Stimulated activated CD8-positive, alpha-beta memory T cell treated with anti-CD3 and anti-CD28 coated beads, Interleukin-7, amount 100 ng/mL, for 1 hour (primary cell): ENCODE measurements around the gene HPSE2.
"Not testable (repeated sequence)": the region's sequence is repeated elsewhere in the genome, so short reads cannot be mapped to it uniquely, and the experiment has no call there.

Experiments
- DNase-seq, 2 donors: peaks; one replicate each; pipeline ENCODE4 v3.0.0-alpha.2; 2020; ENCODE audit warnings: low read depth in 2 of 2

The HPSE2 gene

DNA sequence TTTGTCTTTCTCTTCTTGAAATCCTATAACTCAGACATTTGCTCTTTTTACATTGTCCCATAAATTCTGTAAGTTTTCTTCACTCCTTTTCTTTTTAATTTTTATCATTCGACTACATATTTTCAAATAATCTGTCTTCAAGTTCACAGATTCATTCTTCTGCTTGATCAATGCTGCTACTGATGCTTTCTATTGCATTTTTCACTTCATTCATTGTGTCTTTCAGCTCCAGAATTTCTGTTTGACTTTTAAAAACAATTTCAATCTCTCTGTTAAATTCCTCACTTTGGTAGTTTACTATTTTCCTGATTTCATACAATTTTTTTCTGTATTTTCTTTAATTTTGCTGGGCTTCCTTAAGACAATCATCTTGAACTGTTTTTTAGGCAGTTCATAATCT lies 230.4 kb downstream of the HPSE2 start:
- DNase-seq: no peak

DNA sequence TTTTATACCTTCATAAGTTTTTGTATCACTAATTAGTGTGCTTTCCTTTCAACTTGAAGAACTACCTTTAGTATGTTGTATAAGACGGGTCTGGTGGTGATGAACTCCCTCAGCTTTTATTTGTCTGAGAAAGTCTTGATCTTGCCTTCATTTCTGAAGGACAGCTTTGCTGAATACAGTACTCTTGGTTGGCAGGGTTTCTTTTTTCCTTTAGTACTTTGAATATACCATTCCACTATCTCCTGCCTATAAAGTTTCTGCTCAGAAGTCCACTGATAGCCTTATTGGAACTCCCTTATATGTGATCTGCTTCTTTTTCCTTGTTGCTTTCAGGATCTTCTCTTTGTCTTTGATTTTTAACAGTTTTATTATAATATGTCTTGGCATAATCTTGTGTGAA lies 230.9 kb downstream of the HPSE2 start:
- DNase-seq: no peak

DNA sequence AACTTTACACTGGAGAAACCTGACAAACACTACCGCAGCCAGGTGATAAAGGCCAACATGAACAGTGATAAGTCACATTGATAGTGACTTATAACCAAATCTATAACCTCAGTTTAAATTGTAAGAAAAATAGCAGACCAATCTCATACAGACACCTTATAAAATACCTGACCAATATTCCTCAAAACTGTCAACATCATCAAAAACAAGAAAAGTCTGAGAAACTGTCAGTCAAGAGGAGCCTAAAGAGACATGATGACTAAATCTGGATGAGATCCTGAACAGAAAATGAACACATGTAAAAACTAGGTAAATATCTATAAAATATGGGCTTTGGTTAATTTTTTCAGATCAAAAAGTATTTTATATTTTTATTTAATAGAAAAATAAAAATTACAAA lies 233.3 kb downstream of the HPSE2 start:
- no peak for DNase-seq

DNA sequence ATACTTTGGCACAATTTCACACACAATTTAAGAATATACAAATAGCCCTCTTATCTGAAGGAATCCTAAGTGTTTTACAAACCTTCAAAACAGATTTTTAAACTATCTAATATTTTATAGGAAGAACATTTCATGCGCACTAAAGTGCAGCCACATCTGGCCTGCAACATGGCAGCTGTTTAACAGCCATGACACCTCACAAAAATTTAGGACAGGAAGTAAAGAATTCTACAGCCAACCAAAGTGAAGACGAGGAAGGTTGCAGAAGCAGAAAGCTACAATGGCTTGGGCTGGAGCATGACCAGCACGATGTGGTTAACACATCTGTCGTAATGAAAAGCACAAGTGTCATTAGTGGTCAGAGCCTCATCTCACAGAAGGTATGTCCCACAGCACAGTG lies 238.1 kb downstream of the HPSE2 start:
- no peak for DNase-seq

GRCh38 chr10:98994030-98994429 lies 241.6 kb downstream of the HPSE2 start:
- DNase-seq: no peak

DNA sequence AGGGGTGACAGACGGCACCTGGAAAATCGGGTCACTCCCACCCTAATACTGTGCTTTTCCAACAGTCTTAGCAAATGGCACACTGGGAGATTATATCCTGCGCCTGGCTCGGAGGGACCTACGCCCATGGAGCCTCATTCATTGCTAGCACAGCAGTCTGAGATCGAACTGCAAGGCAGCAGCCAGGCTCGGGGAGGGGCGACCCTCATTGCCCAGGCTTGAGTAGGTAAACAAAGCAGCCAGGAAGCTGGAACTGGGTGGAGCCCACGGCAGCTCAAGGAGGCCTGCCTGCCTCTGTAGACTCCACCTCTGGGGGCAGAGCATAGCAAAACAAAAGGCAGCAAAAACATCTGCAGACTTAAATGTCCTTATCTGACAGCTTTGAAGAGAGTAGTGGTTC lies 251.9 kb downstream of the HPSE2 start:
- DNase-seq: not testable (repeated sequence)

GRCh38 chr10:98980353-98980752 lies 255.3 kb downstream of the HPSE2 start:
- DNase-seq: no peak

GRCh38 chr10:98971464-98971863 lies 264.2 kb downstream of the HPSE2 start:
- DNase-seq: no peak

DNA sequence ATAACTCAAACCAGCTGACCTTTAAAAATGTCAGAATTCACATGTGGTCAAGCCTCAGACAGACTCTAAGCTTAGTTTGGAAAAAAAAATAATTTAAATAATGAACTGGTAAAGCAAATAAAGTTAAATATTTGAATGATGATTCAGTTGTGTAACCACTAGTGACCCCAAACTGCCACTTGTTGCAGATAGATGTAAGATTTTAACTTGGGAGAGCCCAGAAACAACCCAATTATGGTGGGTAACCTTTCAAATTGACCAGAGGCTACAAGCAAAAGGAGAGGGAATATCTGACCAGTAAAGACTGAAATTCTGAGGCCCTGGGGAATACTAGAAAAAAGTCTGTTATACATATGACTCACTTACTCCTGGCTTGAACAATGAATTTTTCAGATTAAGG lies 268.1 kb downstream of the HPSE2 start:
- DNase-seq: no peak

GRCh38 chr10:98963608-98964007 lies 272.0 kb downstream of the HPSE2 start:
- DNase-seq: no peak

DNA sequence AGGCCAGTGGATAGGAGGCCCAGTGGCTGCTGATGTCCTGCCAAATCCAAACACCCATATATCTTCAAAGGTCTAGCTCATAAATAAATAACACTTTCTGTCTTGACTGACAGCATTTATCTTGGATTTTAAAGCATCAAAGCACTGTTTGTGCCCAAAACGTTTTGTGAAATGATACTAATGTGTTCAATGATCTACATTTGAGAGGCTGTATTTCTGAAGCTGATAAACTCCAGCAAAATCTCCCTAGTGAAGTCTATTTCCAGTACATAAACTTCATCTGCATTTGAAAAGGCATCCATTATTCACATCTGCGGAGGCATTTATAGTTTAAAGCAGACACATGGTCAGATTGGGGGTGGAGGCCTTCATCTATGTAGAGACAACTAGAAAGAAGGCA lies 276.3 kb downstream of the HPSE2 start:
- no peak for DNase-seq

GRCh38 chr10:98957801-98958200 lies 277.9 kb downstream of the HPSE2 start:
- no peak for DNase-seq

DNA sequence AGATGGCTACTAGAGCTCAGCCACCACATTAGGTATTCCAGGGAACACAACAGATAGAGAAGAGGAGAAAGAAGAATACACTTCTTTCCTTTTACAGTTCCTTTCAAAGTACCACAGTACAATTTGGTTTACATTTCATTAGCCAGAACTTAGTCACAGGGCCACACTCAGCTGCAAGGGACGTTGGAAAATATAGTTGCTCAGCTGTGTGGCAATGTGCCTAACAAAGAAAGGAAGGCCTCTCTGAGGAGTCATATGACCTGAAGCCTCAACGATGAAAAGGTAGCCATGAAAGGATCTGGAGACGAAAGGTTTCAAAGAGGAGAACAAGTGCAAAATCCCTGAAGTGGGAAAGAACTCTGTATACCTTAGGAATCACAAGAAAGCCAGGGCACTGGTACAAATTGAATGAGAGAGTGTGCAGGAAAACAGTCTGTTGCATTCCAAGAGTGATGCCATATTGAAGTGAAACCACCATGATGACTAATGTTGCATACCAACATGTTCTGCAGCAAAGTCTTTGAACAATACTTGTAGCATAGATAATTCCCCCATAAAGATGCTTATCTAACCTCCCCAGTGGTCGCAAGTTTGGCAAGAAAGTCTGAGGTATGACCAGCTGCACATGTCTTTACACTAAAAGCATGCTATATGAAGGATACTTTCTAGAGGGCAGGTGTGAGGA lies 278.9 kb downstream of the HPSE2 start:
- DNase-seq: no peak

GRCh38 chr10:98953251-98953650 lies 282.4 kb downstream of the HPSE2 start:
- no peak for DNase-seq

DNA sequence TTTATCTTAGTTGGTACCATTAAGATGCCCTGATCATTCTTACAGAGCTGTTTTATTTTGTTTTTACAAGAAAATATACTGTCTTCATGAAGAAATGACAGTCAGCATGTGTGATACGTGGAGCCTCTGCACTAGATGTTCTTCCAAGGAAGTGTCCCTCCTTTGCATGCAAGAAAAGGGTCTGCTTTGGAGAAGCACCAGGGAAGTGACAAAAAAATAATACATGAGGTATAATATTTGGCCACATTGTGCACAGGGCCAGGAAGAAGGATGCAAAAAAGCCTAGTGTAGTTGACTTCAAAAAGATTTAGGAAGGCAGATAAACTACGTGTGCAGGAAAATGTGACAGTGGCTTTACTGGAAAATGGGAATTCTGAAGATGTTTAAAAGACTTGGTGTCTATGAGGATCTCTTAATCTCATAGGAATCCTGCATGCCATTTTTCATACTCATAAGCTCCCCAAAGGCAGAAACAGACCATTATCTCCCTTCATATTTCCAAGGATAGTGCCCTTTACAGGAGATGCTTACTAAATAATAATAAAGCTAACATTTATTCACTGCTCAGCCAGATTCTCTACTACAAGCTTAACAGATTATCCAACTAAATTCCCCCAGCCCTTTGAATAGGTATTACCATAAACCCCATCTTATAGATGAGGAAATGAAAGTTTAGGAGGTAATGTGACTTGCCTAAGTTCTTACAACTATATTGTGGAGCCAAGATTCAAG lies 284.2 kb downstream of the HPSE2 start:
- DNase-seq: no peak

DNA sequence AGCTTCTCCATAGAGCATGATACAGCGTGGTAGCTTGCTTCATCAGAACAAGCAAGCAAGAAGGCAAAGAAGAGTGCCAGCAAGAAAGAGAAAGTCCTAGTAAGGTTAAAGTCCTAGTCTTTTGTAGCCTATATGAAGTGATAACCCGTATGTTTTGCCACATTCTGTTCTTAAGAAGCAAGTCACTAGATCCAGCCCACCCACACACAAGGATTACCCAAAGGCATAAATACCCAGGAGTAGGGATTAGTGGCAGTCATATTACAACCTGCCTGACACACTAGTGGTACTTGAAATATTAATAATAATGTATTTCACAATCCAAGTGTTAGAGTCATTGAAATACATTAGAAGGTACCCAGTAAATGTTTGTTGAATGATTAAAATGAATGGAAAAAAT lies 285.5 kb downstream of the HPSE2 start:
- no peak for DNase-seq

GRCh38 chr10:98949306-98949705 lies 286.3 kb downstream of the HPSE2 start:
- no peak for DNase-seq

GRCh38 chr10:98943681-98944080 lies 292.0 kb downstream of the HPSE2 start:
- DNase-seq: no peak

DNA sequence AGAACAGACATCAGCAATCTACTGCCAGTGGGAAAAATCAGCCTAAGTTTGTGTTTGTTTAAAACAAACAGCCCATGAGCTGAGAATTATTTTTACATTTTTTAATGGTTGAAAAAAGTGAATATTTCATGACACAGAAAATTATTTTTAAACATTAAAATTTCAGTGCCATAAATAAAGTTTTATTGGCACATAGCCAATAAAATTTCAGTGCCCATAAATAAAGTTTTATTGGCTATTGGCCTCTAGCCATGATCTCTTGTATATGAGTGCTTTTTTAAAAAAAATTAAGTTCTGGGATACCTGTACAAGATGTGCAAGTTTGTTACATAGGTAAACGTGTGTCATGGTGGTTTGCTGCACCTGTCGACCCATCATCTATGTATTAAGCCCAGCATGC lies 305.9 kb downstream of the HPSE2 start:
- no peak for DNase-seq

DNA sequence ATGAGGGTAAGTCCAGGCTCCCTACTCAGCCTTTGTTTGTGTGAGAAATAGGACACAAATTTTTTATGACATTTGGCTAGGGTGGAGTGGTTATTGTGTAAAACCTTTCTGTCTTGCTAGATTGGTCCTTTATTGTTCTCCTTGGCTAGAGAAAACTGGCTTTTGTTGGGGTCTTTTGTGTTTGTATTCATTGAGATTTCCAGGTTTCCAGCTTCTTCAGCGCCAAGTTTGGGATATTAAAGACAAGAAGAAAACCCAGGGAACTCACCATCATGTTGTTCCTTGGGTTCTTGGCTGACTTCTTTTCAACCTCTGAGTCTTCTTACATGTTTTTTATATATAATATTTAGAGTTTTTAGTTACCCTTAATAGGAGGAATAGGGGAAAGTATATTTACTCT lies 310.0 kb downstream of the HPSE2 start:
- DNase-seq: no peak

- no peak for DNase-seq
These were observed 311.1 kb downstream of the HPSE2 start for GRCh38 chr10:98924526-98924925.

- no peak for DNase-seq
These were observed 314.3 kb downstream of the HPSE2 start for GRCh38 chr10:98921316-98921715.

DNA sequence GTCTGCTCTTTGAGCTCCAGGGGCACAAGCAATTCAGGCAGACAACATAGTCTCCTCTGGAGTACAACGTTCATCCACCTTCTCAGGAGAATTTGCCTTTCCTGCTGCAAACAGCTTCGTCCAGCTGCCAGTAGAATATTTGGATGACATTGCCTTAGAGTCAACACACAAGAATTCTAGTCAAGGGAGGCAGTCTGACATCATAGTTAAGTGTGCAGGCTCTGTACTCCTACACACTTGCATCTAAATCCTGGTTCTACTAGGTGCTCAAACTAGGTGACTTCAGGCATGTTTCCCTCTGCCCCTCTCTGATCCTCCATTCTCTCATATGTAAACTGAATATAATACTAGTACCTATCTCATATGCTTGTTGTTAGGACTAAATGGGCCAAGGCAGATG lies 314.8 kb downstream of the HPSE2 start:
- no peak for DNase-seq

GRCh38 chr10:98920360-98920759 lies 315.3 kb downstream of the HPSE2 start:
- DNase-seq: no peak
